ENCODE measurements around the gene TSPAN9.

TSPAN9 gene

DNA sequence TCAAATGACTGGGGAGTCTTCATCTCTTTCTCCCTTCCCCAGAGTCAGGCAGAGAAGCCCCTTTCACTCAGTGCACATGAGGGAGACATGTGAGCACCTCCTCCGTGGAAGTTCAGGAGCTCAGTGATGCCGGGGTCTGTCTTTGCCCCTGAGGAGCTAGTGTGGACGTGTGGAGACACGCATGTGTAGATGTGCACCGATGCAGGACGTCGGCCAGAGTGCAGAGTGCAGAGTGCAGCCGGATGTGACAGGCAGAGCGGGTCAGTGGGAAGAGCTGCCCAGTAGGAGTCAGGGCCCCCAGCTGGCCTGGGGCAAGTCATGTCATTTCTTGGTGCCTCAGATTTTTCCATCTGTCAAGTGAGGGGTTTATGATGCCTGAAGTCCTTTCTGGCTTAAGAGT is 20.7 kb downstream of the TSPAN9 start:
- in situ Hi-C loops (cut with MboI; ENCODE audit: low sequenced_read_pairs) = no loop called here

DNA sequence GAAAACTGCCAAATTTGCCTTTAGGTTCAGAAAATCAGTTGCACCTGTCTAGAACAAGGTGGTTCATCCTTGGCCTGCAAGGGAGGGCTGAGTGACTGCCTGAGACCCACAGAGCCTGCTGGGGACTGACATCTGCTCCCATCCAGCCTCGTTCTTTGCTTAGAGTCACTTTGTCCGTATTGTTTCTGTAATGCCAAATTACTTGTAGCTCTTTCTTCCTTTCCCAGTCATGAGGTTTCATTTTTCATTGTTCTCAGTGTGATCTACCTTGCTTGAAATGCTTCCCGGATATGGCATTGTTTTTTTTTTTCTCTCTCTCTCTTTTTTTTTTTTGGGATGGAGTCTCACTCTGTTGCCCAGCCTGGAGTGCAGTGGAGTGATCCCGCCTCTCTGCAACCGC is 21.3 kb downstream of the TSPAN9 start:
- in situ Hi-C loops (cut with MboI; ENCODE audit: low sequenced_read_pairs) = no loop called here

DNA sequence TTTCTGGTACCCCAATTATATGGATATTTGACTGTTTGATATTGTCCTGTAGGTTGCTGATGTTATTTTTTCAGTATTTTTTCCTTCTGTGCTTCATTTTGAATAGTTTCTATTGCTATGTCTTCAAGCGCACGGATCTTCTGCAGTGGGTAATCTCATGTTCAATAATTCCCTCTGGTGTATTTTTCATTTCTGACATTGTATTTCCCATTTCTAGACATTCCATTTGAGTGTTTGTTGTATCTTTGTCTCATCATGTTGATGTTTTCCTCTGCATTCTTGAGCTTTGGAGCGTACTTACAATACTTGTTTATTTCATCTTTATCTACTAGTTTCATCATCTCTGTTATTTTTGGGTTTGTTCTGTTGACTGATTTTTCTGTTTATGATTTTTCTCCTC is 22.0 kb downstream of the TSPAN9 start:
- in situ Hi-C loops (cut with MboI; ENCODE audit: low sequenced_read_pairs) = no loop called here

DNA sequence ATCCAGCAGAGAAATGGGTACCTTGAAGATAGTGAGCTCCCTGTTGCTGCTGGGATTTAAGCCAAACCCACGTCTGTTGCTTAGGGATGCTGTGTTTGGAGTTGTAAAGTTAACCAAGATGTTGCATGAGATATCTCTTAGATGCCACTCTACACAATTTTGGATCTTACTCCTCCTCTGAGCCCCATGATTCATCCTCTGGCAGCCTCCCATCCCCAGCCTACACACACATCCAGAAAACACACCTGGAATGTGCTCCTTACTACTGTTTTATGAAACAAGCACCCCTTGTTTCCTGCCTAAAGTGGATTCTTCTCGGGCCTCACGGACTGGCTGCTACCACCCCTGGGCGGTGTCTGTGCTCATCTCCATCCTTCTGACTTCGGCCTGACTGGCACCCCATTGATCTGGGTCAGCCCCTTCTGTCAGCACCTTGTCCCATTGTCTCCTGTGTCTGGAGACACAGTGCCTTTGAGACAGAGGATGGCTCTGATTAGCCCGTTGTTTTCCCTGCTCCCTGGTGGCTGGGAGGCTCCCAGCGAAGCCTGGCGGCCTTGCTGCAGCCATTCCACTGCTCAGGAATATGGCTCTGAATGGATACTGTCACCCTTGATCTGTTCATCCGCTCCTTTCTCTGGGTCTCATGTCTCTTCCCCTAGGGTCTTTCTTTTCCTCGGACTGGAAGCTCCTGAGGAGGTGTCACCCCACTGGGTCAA is 24.3 kb downstream of the TSPAN9 start:
- in situ Hi-C loops (cut with MboI; ENCODE audit: low sequenced_read_pairs) = no loop called here

DNA sequence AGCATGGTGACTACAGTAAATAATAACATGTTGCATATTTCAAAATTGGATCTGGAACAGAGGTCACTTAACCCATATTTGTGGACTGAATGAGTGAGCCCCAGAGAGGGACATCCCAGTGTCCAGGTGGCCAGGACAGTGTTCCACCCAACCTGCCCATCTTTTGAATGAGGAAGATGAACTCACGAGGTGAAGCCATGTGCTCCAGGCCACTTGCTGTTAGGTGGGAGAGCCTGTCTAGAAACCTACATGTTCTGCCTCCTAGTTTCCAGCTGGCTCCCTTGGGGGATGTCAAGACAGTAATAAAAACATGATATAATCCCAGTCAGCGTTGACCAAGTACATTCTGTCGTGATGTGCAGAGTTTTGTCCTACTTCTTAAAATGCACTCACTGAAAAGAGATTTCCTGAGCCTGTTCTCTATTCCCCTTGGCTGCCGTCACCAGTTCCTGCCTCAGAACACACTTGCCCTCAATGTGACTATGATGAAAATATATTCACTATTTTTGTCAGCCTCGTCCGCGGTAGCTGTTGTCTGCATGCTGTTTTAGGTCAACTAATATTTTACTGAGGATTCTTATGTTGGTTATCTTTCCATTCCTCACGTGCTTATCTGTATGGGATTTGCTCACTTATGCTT is 25.7 kb downstream of the TSPAN9 start:
- in situ Hi-C loops (cut with MboI; ENCODE audit: low sequenced_read_pairs) = no loop called here

DNA sequence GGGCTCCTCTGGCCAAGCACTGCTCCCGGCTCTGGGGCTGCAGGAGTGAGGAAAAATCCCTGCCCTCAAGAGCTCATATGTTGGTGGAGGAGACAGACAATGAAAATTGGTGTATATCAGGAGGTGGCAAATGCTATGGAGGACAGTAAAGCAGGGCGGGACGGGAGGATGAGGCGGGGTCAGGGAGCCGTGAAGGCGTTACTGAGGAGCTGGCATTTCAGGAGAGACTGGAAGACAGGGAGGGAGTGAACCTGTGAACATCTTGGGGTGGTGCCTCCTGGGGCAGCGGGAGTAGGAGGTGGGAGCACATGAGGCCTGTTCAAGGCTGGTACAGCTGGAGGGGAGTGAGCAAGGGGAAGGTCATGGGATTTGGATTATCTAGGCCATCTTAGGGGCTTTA is 26.6 kb downstream of the TSPAN9 start:
- in situ Hi-C loops (cut with MboI; ENCODE audit: low sequenced_read_pairs) = no loop called here

DNA sequence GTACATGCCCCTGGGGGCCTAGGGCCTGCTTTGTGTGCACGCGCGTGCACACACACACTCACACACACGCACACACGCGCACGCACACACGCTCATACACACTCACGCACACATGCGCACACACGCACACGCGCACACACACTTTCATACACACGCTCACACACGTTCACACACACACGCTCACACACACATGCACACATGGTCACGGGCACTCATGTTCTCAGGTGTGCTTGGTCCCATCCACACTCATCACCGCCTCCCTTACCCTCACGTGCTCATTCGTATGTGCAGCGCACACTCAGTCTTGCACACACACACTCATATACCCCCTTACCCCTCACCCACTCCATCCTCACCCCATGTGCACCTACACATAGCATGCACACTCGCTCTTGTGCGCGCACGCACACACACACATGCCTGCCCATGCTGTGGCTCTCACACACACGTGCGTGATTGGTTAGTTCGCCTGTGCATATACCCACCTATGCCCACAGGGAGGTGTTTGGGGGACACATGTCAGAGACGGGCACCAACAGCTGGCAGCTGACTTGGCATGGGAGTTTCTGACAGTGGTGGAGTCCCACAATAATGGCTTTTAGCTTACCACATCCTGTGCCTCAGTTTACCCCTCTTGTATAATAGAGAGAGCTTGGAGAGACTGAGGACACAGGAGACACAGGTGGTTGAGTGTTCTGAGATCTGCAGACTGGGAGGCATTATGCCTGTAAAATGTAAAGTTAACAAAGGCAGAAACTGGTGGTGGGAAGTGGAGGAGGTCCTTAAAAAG is 28.7 kb downstream of the TSPAN9 start:
- in situ Hi-C loops (cut with MboI; ENCODE audit: low sequenced_read_pairs) = no loop called here

DNA sequence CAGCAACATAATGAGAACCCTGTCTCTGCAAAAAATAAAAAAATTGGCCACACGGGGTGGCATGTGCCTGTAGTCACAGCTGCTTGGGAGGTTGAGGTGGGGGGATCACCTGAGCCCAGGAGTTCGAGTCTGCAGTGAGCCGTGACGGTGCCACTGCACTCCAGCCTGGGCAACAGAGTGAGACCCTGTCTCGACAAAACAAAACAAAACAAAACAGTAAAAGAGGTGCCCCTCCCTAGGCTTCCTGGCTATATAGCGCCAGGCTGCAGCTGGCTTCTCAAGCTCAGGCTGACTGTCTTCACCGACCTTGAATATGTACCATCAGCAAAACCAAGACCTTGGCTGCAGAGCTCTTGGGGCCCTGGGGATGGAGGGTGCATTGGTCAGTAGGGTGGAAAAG is 29.4 kb downstream of the TSPAN9 start:
- in situ Hi-C loops (cut with MboI; ENCODE audit: low sequenced_read_pairs) = no loop called here

DNA sequence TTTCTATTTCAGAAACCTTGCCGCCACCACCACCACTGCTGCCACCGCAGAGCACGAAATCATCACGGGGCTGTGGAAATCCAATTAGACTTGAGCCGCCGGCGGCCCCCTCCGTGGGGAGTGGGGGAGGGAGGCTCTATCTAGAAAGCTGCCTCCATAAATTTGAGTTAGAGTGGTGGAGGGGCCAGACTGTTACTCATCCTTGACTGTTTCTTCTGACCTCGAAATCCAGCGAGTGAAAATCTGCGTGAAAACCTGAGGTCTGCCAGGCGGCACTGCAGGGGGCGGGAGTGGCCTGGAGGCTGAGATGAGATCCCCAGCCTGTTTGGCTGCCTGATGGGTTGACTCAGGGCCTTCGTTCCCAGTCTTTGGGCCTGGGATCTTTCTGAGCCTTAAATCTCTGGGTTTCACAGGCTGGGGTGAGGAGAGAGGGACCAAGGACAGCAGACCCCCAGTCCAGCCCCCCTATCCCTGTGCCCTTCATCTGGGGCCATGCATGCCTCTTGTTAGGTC is 29.9 kb downstream of the TSPAN9 start:
- in situ Hi-C loops (cut with MboI; ENCODE audit: low sequenced_read_pairs) = no loop called here

DNA sequence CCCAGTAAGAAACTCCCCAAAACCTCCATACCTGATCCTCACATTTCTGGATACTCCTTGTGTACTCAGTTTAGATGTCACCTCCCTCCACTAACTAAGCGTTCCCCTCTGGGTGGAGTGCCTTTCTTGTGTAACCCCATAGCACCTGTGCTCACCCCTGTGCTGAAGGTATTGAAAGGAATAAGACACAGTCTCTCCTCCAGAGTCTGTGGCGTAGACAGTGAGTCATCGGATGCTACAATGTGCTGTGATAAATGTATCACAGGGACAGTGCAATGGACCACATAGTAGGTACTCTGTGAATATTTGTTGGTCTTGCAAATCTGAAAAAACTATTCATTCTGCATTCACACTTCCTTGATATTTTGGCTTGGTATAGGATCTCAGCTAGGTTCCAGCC is 30.8 kb downstream of the TSPAN9 start:
- in situ Hi-C loops (cut with MboI; ENCODE audit: low sequenced_read_pairs) = no loop called here

DNA sequence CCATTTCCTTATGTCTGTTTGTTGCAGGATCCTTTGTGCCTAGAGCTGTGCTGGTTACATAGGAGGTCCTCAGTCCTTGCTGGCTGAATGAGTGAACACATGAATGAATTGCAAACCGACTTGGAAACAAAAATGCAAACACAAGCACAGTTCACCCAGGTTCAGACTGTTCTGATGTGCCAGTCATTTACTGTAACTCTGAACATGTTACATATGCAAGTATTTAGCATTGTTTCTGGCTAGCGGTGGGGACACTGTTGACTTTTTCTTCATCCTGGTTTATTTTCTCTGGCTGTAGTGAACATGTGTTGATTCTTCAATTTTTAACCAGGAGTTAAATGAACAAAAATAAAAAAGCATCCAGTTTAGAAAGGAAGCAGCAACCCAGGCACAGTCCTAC is 33.4 kb downstream of the TSPAN9 start:
- in situ Hi-C loops (cut with MboI; ENCODE audit: low sequenced_read_pairs) = no loop called here

DNA sequence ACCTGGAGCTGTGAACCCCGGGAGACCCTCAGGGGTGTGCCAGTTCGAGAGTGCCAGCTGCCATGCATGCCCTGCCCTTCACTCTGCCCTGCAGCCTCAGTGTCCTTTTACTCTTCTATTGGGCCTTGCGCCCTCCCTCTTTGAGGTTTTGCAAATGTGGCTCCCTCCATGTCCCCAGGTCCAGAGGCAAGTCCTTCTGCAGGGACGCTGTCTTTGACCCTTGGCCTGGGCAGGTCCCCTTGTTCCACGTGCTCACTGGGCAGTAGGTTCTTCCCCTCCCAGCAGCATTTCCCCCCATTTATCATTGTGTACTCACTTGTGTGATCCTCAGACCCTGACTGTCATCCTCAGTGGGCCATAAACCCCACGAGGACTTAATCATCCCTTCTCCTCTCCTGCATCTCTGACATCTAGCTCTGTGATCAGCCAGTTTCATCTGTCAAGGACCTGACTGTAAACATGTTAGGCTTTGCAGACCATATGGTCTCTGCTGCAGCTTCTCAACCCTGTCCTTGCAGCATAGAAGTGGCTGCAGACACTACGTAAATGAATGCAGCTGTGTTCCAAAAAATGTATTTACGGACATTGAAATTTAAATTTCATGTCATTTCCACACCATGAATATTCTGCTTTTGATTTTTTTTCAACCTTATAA is 36.6 kb downstream of the TSPAN9 start:
- in situ Hi-C loops (cut with MboI; ENCODE audit: low sequenced_read_pairs) = no loop called here

DNA sequence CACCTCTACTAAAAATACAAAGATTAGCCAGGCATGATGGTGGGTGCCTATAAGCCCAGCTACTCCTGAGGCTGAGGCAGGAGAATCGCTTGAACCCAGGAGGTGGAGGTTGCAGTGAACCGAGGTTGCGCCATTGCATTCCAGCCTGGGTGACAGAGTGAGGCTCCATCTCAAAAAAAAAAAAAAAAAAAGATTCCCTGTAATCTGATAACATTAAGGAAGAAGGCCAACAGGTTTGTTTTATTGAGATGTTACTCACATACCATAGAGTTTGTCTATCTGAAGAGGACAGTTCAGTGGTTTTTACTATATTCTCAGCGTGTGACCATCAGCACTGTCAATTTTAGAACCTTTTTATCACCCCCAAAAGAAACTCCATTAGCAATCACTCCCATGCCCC is 37.5 kb downstream of the TSPAN9 start:
- in situ Hi-C loops (cut with MboI; ENCODE audit: low sequenced_read_pairs) = no loop called here

DNA sequence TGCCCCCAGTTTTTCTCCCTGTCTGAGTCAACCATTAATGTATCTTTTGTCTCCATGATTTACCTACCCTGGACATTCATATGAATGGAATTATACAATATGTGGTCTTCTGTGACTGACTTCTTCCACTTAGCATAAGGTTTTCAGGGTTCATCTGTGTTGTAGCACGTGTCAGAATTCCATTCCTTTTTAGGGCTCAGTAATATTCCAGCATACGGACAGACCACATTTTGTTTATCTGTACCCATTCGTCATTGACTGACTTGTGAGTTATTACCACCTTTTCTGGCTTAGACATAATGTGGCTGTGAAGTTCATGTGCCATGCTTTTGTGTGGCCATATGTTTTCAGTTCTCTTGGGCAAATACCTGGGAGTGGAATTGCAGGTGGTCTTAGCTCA is 37.9 kb downstream of the TSPAN9 start:
- in situ Hi-C loops (cut with MboI; ENCODE audit: low sequenced_read_pairs) = no loop called here

DNA sequence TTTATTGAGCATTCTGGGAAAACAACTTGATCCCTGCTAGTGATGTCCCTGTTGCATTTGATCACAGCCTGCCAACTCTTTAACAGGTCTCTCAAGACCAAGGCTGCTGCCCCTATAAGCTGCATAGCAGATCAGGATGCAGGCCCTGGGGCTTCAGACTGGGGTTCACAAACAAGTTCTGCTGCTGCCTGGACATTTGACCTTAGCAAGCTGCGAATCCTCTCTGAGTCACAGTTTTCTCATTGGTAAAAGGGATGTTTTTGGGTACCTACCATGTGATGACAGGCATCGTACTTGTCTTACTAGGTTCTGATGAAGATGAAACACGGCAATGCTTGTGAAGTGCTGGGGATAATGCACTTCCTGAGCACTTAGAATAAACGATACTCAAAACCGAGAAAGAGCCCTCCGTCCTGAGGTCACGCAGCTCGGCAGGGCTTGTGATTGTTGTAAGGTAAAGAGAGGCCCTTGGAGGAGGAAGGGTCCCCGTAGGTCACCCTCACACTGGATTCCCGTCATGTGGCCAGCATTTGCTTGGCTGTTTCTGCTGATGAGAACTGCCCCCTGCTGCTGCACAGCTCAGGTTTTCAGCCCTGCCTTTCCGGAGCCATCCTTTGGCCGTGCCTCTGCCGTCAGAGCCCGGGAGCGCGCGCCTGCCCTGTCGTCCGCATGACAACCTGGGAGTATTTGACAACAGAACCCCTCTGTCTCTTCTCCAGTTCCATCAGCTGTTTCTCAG is 39.1 kb downstream of the TSPAN9 start:
- in situ Hi-C loops (cut with MboI; ENCODE audit: low sequenced_read_pairs) = no loop called here

DNA sequence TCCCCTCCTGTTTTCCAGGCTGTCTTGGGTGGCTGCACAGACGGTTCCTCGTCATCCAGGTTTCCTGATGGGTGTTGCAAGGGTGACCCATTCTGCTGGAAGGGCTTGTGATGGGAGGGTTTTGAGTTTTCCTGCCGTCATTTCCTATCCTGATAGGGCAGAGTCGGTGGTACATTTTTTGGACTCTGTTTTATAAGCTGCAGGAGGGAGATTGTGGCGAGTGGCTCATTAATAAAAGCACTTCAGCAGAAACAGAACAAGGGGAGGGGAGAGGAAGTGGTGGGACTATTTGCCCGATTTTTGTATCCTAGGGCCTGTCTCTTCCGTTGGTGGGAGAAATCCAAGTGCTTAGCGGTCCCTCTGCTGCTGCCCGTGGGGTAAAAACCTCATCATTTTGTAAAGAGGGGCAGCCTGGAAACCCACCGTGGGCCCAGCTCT is 40.0 kb downstream of the TSPAN9 start:
- in situ Hi-C loops (cut with MboI; ENCODE audit: low sequenced_read_pairs) = no loop called here

DNA sequence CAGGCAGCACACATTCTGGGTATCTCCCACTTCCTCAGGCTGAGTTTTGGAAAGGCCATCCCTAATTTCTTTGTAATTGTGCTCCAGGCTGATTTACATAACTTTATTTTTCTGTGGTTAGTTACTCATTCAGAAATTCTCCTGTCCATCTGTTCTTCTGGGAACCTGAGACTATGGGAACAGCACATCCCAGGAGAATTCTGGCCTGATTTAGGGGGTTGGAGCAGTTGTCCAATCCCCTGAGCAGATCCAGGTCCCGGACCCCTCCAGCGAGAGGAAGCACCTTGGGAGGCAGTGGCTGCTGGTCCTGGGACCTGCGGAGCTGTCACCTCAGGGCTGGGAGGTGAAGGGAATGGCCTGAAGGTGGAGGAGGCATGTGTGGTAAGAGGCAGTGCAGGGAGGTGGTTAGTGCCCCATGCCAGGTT is 40.4 kb downstream of the TSPAN9 start:
- in situ Hi-C loops (cut with MboI; ENCODE audit: low sequenced_read_pairs) = no loop called here

DNA sequence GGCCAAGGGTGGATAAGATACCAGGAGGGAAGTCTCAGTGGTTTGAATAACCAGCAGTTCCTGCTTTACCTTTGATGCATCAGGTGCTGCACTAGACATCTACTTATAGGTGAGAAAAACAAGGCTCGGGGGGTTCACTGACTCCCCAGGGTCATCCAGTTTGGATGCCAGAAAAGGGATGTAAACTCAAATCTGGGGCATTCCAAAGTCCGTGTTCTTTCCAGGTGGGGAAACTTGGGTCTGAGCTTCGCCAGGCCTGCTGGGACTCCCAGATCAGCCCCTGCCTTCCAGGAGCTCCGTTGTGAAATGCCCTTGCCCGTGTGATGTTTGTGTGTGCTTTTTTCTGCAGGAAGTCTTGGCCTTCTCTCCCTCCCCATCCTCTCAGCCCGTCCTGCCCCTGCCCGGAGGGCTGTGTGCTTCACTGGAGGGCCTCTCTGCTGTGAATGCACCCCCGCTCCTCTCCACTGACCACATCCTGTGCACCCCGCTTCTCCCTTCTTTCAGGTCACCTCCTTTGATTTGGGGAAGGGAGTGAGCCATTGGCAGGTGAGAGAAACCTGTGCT is 42.1 kb downstream of the TSPAN9 start:
- in situ Hi-C loops (cut with MboI; ENCODE audit: low sequenced_read_pairs) = no loop called here

DNA sequence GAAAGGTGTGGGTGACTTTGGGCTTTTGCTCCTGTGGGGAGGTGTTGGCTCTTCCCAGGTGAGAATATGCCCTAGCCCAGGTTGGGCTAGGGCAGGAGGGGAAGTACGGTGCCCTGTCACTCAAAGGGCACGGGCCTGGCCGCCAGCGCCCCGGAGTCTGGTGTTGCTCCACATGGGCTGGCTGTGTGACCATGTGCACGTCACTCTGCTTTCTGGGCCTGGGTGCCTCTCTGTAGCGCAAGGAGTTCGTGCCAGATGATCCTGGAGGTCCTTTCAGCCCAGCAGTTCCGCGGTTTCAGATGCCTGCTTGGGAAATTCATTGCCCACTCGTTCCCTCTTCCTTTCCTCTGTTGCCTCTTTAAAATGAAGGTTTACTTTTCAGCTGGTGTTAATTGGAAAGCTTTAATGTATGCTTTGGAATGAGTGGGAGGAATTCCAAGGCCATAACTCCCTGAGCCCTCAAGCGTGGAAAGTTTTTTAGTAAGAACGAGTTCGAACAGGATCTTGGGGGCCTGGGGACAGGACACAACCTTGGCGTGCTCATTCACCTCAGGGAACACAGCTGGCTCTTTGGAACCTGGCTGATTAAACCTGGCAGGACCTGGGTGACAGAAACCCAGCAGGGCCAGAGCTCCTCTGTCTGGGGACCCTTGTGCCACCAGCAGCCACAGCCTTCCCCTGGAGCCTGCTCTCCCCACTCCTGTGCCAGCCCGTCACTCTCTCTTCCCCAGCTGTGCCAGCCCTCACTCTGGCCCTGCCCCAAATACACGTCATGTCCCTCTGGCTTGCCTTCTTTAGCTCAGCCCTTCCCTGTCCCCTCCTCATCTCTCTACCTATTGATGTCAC is 42.8 kb downstream of the TSPAN9 start:
- in situ Hi-C loops (cut with MboI; ENCODE audit: low sequenced_read_pairs) = no loop called here
